22Rv1 (cell line): Measurements from ENCODE around the gene ESPL1.

Source experiments
- CTCF ChIP-seq: fragments of 450-650 bp; IDR thresholded peaks from 2 replicates; pipeline ENCODE4 v1.5.1; 2017; ENCODE audit warnings: mild to moderate bottlenecking
- ZFX ChIP-seq: fragments of 450-650 bp; IDR thresholded peaks from 2 replicates; pipeline ENCODE4 v1.6.1; 2017; ENCODE audit warnings: antibody characterized with exemption, borderline replicate concordance

- TF ChIP-seq CTCF (no peak), ZFX (no peak)
These were observed 26.3 kb upstream of the ESPL1 start for GRCh38 chr12:53241623-53242412.
